Left ventricle myocardium inferior (tissue), 1 donor: Measurements from ENCODE around the gene DPYSL3. TPM values are rescaled to one million over a fixed set of nuclear protein-coding genes. Genes with fewer than 3 reads are reported as not detected.
A peak's percentile ranks its signal among the peaks of the same experiment; 100 is the strongest.

Experiments used
- DNase-seq: peaks from one replicate; pipeline ENCODE4 v3.0.0-alpha.2; 2020
- H3K27ac ChIP-seq: fragments of 200-600 bp; replicated peaks from 2 replicates; pipeline ENCODE4 v1.8.0; 2021
- H3K27me3 ChIP-seq: fragments of 200-600 bp; 2 replicates; pipeline ENCODE4 v1.8.0; 2021; ENCODE audit warnings: low read depth
- H3K36me3 ChIP-seq: fragments of 200-600 bp; 2 replicates; pipeline ENCODE4 v1.8.0; 2021
- H3K4me1 ChIP-seq: fragments of 200-600 bp; 2 replicates; pipeline ENCODE4 v1.8.0; 2021
- H3K4me3 ChIP-seq: fragments of 200-600 bp; 2 replicates; pipeline ENCODE4 v1.8.0; 2021; ENCODE audit warnings: mild to moderate bottlenecking, moderate library complexity
- H3K9me3 ChIP-seq: fragments of 200-600 bp; replicated peaks from 2 replicates; pipeline ENCODE4 v1.8.0; 2021
- intact Hi-C: fragments of 100-400 bp; cut with micrococcal nuclease; formaldehyde crosslinking; loops from one replicate; pipeline ENCODE4 v1.11.0; 2022
- total RNA-seq: library from RNA; stranded (reverse); fragmentation: NEBNext Ultra II Directional; extraction: Animal tissue kit (Norgen Biotek cat#: 25700); gene quantifications from one replicate; pipeline ENCODE4 v1.2.1, GENCODE V29; 2021
- TF ChIP-seq, protein P1 (sequence below): fragments of 200-600 bp; IDR thresholded peaks from 2 replicates; pipeline ENCODE4 v1.8.0; 2021; ENCODE audit warnings: antibody characterized with exemption, mild to moderate bottlenecking, borderline replicate concordance
- donor health status: DM: no; HTN: yes; CAD: no; lungs with severe emphysema.

DPYSL3 gene
- total RNA-seq, 1 donor from 2014 or later = 20.7 TPM

DNA sequence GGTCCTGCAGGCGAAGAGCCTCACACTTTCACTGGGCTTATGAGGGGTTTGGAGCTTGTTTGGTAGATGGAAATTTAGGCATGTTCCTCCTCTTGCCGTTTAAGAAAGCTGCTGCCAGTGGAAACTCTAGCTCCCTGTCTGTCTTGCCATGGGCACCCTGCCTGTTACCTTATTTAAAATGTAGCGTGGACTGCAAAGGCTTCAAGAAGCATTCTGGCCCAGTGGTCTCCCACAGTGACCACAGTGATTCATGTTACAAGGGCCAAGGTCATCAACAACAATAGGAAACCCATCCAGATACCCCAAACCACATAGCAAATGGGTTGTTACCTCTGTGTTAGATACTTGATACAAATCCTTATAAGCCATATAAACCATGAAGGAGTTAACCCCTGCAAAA, 96.6 kb downstream of the DPYSL3 start:
- H3K36me3 ChIP-seq = peaks cover 17% of the 10 kb centered on the region
- TF ChIP-seq, protein P1, sequence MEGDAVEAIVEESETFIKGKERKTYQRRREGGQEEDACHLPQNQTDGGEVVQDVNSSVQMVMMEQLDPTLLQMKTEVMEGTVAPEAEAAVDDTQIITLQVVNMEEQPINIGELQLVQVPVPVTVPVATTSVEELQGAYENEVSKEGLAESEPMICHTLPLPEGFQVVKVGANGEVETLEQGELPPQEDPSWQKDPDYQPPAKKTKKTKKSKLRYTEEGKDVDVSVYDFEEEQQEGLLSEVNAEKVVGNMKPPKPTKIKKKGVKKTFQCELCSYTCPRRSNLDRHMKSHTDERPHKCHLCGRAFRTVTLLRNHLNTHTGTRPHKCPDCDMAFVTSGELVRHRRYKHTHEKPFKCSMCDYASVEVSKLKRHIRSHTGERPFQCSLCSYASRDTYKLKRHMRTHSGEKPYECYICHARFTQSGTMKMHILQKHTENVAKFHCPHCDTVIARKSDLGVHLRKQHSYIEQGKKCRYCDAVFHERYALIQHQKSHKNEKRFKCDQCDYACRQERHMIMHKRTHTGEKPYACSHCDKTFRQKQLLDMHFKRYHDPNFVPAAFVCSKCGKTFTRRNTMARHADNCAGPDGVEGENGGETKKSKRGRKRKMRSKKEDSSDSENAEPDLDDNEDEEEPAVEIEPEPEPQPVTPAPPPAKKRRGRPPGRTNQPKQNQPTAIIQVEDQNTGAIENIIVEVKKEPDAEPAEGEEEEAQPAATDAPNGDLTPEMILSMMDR = no peak
- intact Hi-C loops = no loop called here
- H3K9me3 ChIP-seq = no peaks in the 10 kb centered on the region
- no peak overlapping the region for H3K27ac ChIP-seq
- peaks cover 31% of the 10 kb centered on the region for H3K4me1 ChIP-seq
- no peak overlapping the region for H3K4me3 ChIP-seq
- no peak for DNase-seq
- H3K27me3 ChIP-seq = no peaks in the 10 kb centered on the region

DNA sequence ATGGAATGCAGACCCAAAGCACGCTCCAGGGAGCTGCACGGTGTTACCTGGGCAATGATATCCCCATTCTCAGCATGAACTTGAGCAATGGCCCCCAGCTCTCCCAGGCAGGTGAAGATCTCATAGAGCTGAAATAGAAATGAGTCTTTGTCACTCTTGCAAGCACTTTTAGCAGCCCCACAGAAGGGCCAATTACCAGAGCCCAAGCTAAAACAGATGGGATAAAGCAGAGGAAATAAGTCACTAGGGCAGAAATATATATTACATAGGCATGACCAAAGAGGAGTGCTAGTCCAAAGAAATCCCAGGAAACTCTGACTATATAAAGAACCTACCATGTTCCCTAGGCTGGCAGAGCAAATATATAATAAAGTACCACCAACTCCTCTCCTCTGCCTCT, 97.3 kb downstream of the DPYSL3 start:
- H3K4me1 ChIP-seq = peaks cover 31% of the 10 kb centered on the region
- H3K36me3 ChIP-seq = peaks cover 22% of the 10 kb centered on the region
- H3K27ac ChIP-seq = peak overlapping the region; percentile 65
- no peak for DNase-seq
- no peaks in the 10 kb centered on the region for H3K9me3 ChIP-seq
- H3K27me3 ChIP-seq = no peaks in the 10 kb centered on the region
- TF ChIP-seq, protein P1 = no peak
- intact Hi-C loops = no loop called here
- H3K4me3 ChIP-seq = no peak overlapping the region

DNA sequence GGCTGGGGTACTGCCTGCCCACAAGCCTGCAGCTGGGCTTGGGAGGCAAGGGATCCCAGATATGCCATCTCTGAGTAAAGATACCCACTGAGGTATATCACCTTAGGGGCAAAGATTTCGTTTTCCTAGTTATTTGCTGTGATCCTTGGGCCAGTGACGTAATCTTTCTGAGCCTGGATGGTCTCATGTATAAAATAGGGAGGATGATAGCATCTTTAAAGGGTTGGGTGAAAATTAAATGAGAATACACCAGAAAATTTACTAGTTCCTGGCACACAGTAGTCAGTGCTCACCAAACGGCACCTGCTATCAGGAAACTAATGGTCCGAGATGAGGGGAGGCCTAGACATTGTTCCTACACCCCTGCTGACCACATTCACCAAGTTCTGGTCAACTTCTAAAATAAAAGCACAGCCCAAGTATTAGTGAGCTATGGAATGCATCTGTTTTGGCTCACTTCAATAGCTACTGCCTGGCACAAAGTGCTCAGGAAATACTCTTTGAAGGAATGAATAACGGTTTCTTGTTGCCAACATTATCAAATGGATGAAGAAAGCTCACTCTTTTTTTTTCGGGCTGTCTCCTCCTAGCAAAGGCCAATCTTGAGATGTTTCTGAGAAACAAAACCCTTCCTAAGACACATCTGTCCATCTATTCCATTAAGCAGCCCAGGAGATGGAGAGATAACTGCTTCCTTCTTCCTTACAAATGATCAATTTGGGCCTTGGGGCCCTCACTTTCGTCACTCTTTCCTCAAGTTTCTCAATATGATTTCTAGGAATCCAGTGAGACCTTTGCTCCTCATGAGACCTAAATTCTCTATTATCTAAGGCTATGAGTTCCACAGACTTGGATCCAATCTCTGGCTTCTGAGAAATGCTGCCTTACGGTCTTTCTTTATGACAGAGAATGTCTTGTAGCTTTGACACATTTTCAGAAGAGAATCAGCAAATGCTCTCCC, 98.2 kb downstream of the DPYSL3 start:
- H3K36me3 ChIP-seq = peaks cover 22% of the 10 kb centered on the region
- H3K4me1 ChIP-seq = peaks cover 31% of the 10 kb centered on the region
- peak overlapping the region; percentile 65 for H3K27ac ChIP-seq
- no peaks in the 10 kb centered on the region for H3K9me3 ChIP-seq
- DNase-seq = no peak
- H3K4me3 ChIP-seq = no peak overlapping the region
- no peaks in the 10 kb centered on the region for H3K27me3 ChIP-seq
- TF ChIP-seq, protein P1 = no peak
- intact Hi-C loops = no loop called here

DNA sequence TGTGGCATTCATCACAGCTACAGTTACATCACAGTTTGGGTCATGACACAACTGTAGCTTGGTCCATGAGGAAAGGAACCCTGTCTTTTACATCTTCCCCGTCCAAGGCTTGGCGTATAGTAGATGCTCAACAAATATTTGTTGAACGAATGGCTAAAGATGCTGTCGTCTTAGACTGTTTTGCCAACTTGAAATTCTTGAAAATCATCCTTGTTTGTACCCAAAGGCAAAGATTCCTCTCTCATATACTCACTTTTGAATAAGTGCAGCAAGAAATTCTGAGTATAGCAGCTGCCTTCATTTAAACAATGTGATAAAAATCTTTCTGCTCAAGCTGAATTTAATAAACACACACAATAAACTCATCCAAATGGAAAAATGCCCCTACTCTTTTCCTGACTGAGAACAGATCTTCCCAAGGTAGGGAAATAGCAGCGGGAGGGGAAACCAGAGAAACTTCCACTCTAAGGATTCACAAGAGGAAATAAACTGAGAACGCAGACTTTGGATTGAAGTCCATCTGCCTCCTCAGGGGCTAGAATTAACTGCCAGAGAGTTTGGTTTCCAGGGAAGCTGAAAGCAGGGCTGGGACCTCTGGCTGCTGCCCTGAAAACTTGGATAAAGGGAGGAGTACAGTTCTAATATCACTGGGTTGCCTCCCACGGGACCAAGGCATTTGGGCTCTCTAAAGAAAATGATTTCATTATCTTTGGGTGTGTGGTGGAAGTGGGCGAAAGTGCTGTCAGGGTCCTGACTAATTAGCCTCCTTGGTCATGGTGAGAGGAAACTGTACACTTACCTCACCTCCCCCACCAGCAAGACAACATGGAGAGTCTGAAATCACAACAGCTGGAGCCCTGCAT, 99.1 kb downstream of the DPYSL3 start:
- H3K4me1 ChIP-seq = peaks cover 39% of the 10 kb centered on the region
- peak; percentile 39 for DNase-seq
- H3K4me3 ChIP-seq = no peak overlapping the region
- peak overlapping the region; percentile 65 for H3K27ac ChIP-seq
- intact Hi-C loops = no loop called here
- H3K9me3 ChIP-seq = no peaks in the 10 kb centered on the region
- H3K36me3 ChIP-seq = peaks cover 24% of the 10 kb centered on the region
- no peaks in the 10 kb centered on the region for H3K27me3 ChIP-seq
- TF ChIP-seq, protein P1 = no peak

DNA sequence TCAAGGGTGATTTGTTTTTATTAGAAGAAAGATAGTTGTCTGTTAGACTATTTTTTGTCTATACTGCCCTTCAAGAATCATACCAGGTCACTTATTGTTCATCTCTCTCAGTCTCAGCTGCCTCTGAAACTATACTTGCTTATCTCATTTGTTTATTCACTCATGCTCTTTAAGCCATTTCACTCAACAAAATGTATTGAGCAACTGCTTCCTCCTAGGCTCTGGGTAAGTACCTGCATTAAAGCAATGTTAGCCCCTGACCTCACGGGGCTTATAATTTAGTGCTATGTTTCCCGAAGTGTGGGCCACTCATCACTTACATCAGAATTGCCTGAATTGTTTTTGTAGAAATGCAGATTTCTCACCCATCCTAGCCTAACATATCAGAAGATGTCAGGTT, 100.9 kb downstream of the DPYSL3 start:
- peaks cover 56% of the 10 kb centered on the region for H3K4me1 ChIP-seq
- no peaks in the 10 kb centered on the region for H3K27me3 ChIP-seq
- H3K4me3 ChIP-seq = no peak overlapping the region
- DNase-seq = no peak
- TF ChIP-seq, protein P1 = no peak
- no peaks in the 10 kb centered on the region for H3K9me3 ChIP-seq
- intact Hi-C loops = no loop called here
- H3K27ac ChIP-seq = no peak overlapping the region
- H3K36me3 ChIP-seq = peaks cover 17% of the 10 kb centered on the region
